Epithelial cell of esophagus (primary cell): ENCODE data around the gene ANKRD40CL.

Experiments
- DNase-seq: peaks from one replicate; pipeline ENCODE4 v3.0.0; 2010; ENCODE audit warnings: low read depth
- H3K4me3 ChIP-seq: 2 replicates; pipeline ENCODE4 v1.5.1; 2011; ENCODE audit warnings: mild to moderate bottlenecking, low read length, control low read depth
- TF ChIP-seq, protein P1 (sequence below): IDR thresholded peaks from 2 replicates; pipeline ENCODE4 v1.5.1; 2011; ENCODE audit warnings: low read depth, mild to moderate bottlenecking, low read length, control low read depth, inconsistent platforms; ENCODE audit not compliant: insufficient read depth; ENCODE audit errors: missing control alignments

ANKRD40CL gene

DNA sequence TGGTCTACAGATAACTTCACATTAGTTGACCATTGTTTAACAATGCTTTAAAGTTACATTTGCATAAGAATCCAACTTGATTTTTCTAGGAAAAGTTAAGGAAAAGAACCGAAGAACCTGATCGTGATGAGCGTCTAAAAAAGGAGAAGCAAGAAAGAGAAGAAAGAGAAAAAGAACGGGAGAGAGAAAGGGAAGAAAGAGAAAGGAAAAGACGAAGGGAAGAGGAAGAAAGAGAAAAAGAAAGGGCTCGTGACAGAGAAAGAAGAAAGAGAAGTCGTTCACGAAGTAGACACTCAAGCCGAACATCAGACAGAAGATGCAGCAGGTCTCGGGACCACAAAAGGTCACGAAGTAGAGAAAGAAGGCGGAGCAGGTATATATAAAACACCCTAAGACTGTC lies 21.7 kb downstream of the ANKRD40CL start:
- DNase-seq = no peak
- TF ChIP-seq, protein P1, sequence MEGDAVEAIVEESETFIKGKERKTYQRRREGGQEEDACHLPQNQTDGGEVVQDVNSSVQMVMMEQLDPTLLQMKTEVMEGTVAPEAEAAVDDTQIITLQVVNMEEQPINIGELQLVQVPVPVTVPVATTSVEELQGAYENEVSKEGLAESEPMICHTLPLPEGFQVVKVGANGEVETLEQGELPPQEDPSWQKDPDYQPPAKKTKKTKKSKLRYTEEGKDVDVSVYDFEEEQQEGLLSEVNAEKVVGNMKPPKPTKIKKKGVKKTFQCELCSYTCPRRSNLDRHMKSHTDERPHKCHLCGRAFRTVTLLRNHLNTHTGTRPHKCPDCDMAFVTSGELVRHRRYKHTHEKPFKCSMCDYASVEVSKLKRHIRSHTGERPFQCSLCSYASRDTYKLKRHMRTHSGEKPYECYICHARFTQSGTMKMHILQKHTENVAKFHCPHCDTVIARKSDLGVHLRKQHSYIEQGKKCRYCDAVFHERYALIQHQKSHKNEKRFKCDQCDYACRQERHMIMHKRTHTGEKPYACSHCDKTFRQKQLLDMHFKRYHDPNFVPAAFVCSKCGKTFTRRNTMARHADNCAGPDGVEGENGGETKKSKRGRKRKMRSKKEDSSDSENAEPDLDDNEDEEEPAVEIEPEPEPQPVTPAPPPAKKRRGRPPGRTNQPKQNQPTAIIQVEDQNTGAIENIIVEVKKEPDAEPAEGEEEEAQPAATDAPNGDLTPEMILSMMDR = no peak
- no peak overlapping the region for H3K4me3 ChIP-seq

DNA sequence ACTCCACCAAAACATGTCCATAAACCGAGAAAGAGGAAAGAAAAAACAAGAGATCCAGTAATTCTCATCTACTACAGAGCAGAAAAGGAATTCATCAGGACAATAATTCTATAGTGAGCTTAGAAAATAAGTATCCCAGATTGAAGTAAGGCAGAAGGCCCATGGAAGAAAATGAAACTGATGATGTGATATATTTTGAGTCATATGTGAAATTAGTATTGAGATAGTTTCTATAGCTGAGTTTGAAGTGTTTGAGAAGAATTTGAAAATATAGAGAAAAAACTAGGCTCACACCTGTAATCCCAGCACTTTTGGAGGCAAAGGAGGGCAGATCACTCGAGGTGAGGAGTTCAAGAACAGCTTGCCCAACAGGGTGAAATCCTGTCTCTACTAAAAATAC lies 28.2 kb downstream of the ANKRD40CL start:
- TF ChIP-seq, protein P1 = no peak
- DNase-seq = no peak
- no peak overlapping the region for H3K4me3 ChIP-seq

DNA sequence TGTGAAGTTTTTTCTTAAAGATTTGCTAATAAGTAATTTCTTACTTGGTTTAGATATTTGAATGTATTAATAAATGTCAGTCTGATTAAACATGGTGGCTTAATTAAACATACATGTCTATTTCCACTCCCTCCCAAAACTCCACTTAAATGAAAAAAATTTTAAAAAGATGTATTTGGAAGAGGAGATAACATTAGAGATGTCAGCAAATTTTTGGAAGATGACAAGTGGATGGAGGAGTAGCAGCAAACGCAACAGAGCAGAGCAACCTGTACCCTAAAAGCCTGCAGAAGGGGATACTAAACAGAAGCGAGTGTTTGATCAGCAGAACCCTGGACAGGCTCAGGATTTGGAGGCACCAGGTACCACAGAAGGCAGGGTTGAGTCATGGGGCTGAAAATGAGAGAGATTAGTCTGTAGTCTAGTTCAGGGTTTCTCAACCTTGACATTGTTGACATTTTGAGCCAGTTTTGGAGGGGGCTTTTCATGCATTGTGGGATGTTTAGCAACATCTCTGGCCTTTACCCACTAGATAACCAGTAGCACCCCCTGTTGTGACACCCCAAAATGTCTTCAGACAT lies 30.1 kb downstream of the ANKRD40CL start:
- TF ChIP-seq, protein P1 = no peak
- no peak overlapping the region for H3K4me3 ChIP-seq
- DNase-seq = no peak

DNA sequence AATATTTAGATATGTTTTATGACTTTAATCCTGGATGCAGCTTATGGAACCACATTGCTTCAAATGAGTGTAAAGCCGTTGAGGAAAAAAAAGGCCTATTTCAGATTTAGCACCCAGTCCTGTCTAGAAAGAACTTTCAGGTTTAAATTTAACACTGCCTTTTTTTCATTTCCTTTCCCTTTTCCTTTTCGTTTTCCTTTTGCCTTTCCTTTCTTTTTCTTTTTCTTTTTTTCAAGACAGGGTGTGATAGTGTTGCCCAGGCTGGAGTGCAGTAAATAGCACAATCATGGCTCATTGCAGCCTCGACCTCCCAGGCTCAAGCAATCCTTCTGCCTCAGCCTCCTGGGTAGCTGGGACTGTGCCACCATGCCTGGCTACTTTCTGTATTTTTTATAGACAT lies 32.0 kb downstream of the ANKRD40CL start:
- no peak for DNase-seq
- H3K4me3 ChIP-seq = no peak overlapping the region
- TF ChIP-seq, protein P1 = no peak

DNA sequence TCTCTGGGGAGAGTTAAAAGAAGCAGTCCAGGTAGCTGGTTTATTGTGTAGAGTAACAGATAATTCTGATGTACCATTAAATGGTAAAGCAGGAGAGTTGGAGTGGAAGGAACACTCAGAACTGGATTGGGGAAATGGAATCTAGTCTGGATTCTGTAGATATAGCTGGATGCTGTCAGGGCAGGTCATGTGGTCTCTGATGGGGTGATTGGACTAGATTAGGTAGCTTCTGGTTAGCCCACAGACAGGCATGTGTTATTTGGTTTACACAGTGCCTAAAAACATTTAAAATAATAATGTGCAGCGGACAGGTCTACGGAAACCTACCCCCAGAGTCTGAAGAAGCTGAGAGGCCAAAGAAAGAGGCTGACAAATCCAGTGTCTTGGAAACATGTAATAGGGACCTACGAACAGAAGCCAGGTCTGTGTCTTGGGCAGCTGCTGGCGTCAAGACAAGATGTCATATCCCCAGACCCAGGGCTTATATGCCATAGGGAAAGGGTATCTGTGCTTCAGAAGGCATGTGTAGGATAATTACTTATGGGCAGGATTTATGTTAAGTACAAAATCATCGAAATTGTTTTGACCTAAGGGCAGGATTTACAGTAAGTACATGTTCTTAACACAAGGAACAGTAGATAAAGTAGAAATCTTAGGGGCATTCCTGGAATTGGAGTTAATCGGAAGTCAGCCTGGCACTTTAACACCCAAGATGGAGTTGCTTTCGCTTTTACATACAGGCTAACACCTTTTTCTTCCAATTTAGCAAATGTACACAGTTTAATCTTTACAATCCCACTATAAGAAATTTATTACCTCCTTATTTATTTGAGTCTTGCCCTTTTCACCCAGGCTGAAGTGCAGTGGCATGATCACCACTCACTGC lies 35.5 kb downstream of the ANKRD40CL start:
- TF ChIP-seq, protein P1 = no peak
- no peak for DNase-seq
- H3K4me3 ChIP-seq = no peak overlapping the region

DNA sequence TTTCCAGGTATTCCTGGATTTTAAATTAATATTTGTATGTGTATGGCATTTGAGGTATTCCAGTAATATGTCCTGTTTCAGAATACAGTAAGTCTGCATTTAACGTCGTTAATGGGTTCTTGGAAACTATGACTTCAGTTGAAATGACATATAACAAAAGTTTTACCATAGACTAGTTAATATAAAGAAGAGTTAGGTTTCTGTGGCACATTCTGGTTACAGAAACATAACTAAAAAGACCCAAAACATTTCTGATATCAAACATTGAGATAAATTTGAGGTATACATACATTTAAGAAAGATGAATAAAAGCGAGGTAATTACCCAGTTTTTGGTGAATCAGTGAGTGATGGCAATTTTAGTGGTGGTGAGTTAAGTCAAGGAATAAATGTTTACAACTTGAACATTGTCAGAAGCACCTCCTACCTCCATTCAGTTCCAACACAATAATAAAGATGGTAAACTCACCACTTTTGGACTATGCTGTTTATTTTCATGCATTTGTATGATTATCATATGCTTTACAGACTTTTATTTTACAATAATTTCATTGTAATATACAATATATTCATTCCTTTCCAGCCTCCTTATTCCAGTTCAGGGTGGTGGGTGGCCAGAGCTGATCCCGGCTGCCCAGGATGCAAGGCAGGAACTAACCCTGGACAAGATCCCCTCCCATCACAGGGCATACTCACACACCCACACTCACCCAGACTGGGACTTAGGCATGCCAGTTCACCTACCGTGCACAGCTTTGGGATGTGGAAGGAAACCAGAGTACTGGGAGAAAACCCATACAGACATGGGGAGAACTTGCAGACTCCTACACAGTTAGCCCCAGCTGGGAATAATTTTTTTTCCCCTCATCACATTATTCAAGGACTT lies 38.2 kb downstream of the ANKRD40CL start:
- TF ChIP-seq, protein P1 = no peak
- DNase-seq = no peak
- H3K4me3 ChIP-seq = no peak overlapping the region
